ENCODE measurements around the gene TRIO. TPM values are rescaled to one million over a fixed set of nuclear protein-coding genes. Genes with fewer than 3 reads are reported as not detected.

The TRIO gene
- total RNA-seq, 4 donors from 2014 or later = 21.2 to 105 (median 47.6) TPM

GRCh38 chr5:14501353-14502293, 358.5 kb downstream of the TRIO start:
- TF ChIP-seq, protein P1, sequence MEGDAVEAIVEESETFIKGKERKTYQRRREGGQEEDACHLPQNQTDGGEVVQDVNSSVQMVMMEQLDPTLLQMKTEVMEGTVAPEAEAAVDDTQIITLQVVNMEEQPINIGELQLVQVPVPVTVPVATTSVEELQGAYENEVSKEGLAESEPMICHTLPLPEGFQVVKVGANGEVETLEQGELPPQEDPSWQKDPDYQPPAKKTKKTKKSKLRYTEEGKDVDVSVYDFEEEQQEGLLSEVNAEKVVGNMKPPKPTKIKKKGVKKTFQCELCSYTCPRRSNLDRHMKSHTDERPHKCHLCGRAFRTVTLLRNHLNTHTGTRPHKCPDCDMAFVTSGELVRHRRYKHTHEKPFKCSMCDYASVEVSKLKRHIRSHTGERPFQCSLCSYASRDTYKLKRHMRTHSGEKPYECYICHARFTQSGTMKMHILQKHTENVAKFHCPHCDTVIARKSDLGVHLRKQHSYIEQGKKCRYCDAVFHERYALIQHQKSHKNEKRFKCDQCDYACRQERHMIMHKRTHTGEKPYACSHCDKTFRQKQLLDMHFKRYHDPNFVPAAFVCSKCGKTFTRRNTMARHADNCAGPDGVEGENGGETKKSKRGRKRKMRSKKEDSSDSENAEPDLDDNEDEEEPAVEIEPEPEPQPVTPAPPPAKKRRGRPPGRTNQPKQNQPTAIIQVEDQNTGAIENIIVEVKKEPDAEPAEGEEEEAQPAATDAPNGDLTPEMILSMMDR (IDR thresholded peaks at IDR 0.05) = no peak
- TF ChIP-seq POLR2A (IDR thresholded peaks at IDR 0.05) = no peak
- no peaks in the 10 kb centered on the region for H3K9me3 ChIP-seq
- H3K4me1 ChIP-seq = no peaks in the 10 kb centered on the region
- WGBS, 2 donors = 68 to 73% methylated on average over 17 to 18 of the region's 18 CpGs
- no peak overlapping the region for H3K4me3 ChIP-seq
- H3K27ac ChIP-seq = no peak overlapping the region
- intact Hi-C loops (cut with DNase I) = no loop called here
- peaks cover 15 to 97% (median 36%) of the 10 kb centered on the region in 3 donors for H3K36me3 ChIP-seq
- DNase-seq = no peak
- no peaks in the 10 kb centered on the region for H3K27me3 ChIP-seq

DNA sequence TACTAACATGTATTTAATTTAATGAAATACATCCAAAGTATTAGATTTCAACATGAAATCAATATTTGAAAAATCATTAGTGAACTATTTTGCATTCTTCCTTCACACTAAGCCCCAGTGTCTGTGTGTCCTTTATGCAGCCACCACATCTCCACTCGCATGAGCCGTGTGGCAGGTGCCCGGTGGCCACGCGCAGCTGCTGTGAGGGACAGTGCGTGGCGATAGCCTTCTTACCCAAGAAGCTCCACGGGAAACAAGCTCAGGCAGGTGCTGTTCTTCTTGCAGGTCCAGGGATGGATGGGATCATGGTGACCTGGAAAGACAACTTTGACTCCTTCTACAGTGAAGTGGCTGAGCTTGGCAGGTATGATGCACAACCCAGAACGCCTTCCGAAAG, 359.1 kb downstream of the TRIO start:
- Histone ChIP-seq H3K27ac (no peak overlapping the region), H3K9me3 (no peaks in the 10 kb centered on the region), H3K4me1 (no peaks in the 10 kb centered on the region), H3K36me3 (peaks cover 15 to 97% (median 32%) of the 10 kb centered on the region in 3 donors), H3K4me3 (no peak overlapping the region), H3K27me3 (no peaks in the 10 kb centered on the region)
- TF ChIP-seq, protein P1 (IDR thresholded peaks at IDR 0.05) = no peak
- no peak for TF ChIP-seq POLR2A (IDR thresholded peaks at IDR 0.05)
- DNase-seq = no peak
- 89 to 93% methylated on average over 5 to 10 of the region's 10 CpGs for WGBS, 2 donors
- intact Hi-C loops (cut with DNase I) = no loop called here

- 43% methylated on average over 1 of the region's 9 CpGs; no CpG with 5 or more reads in 1 of the 2 donors for WGBS, 2 donors
- no peak overlapping the region for H3K27ac ChIP-seq
- DNase-seq = no peak
- no peaks in the 10 kb centered on the region for H3K4me1 ChIP-seq
- intact Hi-C loops (cut with DNase I) = no loop called here
- peaks cover 11 to 97% (median 30%) of the 10 kb centered on the region in 3 donors for H3K36me3 ChIP-seq
- H3K27me3 ChIP-seq = no peaks in the 10 kb centered on the region
- H3K9me3 ChIP-seq = no peaks in the 10 kb centered on the region
- H3K4me3 ChIP-seq = no peak overlapping the region
- TF ChIP-seq, protein P1 (IDR thresholded peaks at IDR 0.05) = no peak
- no peak for TF ChIP-seq POLR2A (IDR thresholded peaks at IDR 0.05)
Measured at GRCh38 chr5:14503017-14503680, 360.0 kb downstream of the TRIO start.

DNA sequence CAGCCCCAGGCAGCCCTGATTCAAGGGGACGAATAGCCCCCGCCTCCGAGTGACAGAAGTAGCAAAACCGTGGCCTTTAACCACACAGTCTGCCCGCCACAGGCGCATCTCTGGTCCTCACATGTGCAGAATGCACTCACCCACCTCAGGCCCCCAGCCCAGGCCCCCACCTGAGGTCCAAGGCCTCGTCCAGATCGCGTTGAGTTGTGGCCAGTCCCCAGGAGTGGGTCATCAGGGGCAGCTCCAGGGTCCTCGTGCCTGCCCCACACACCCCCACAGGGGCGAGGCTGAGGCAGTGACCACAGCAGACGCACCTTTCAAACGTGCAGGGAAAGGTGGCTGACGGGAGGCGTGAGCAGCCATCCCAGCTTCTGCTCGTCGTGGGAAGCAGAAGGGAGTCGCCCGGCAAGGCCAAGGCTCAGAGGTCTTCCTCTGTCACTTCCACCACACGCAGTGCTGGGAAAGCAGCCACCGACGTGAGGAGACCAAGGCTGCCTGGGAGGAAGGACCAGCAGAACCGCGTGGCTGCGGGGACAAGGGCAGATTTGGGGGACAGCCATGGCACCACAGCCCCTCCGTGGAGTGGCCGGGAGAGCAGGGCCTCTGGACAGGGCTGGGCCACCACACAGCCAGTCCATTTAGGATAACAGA, 360.7 kb downstream of the TRIO start:
- TF ChIP-seq, protein P1 (IDR thresholded peaks at IDR 0.05) = no peak
- no peak for TF ChIP-seq POLR2A (IDR thresholded peaks at IDR 0.05)
- H3K9me3 ChIP-seq = no peaks in the 10 kb centered on the region
- WGBS, 2 donors = 40 to 92% methylated on average over 2 to 7 of the region's 27 CpGs
- no peak overlapping the region for H3K27ac ChIP-seq
- intact Hi-C loops (cut with DNase I) = no loop called here
- no peak for DNase-seq
- H3K36me3 ChIP-seq = peaks cover 6 to 97% (median 23%) of the 10 kb centered on the region in 3 donors
- H3K27me3 ChIP-seq = no peaks in the 10 kb centered on the region
- H3K4me1 ChIP-seq = no peaks in the 10 kb centered on the region
- H3K4me3 ChIP-seq = no peak overlapping the region
